ENCODE results near the gene STMN3. TPM values are rescaled to one million over a fixed set of nuclear protein-coding genes. Genes with fewer than 3 reads are reported as not detected.

Gene STMN3
- total and polyA plus RNA-seq, 2 donors from 2014 or later: 20.6 to 84.9 TPM

DNA sequence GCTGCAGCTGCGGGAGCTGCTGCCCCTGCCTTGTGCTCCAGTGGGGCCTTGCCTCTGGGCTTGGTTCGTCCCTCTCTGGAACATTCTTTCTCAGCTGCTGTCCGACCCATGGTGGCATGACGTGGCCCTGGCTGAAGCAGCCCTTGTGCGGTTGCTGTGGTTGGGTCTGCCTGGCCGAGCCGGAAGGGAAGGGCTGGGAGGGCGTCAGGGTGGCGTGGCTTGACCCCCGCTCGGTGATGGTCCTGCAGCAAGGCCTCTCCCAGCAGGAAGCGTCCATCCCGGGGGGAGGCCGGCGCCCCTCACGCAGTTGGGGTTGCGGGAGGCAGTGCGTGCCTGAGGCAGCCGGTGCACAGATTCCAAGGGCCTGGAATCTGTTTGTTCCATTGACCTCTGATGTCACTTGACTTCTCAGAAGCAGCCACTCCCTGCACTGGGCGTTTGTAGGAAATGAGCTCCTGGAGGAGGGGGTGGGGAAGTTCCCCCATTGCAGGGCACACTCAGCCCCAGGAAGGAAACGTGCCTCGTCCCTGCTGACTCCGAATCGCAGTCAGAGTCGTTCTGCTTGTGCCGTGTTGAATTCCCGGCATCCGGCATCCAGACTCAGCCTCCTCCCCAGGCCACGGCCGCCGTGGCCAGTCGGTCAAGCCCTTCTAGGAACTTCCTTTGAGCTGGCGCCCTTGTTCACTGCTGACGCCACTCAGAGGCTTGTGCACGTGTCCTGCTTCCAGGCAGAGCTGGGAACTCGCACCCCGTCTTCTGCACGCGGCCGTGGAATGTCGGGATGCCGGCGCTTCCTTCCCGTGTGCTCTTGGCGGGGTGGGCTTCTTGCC is 33.5 kb upstream of the STMN3 start:
- Histone ChIP-seq H3K4me1 (ENCODE audit: control insufficient read depth in 2 of 3, insufficient read depth in 2 of 3, low read depth in 1 of 3, low read length in 3 of 3) (peaks cover 0 to 31% (median 5%) of the 10 kb centered on the region in 3 donors), H3K9ac (ENCODE audit: low read length in 3 of 3) (peak overlapping the region in 1 of 3 donors; percentile 7)
- no peak for FAIRE-seq

DNA sequence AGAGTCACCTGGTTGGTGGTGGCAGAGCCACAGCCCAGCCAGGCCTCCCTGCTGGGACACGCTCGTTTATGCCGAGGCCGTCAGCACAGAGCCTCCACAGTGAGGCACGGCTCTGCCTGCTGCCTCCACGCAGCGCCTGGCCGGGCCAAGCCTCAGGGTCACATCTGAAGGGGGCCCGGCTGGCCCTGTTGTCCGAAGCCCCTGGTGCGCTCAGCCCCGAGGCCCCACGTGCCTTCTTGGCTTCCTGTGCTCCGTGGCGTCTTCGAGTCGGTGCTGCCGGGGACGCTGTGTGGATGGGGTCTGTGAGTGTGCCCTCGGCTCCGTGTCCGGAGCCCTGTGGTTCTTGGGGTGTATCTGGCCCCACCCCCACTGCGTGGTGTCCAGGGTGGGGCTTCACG is 32.9 kb upstream of the STMN3 start:
- H3K4me3 ChIP-seq (ENCODE audit: low read length in 3 of 3): no peak overlapping the region
- intact Hi-C loops (cut with DNase I): no loop called here

More for the DNA sequence above, 33.5 kb upstream of the STMN3 start:
- H3K36me3 ChIP-seq (ENCODE audit: control insufficient read depth in 2 of 3, insufficient read depth in 3 of 3, low read length in 3 of 3): no peaks in the 10 kb centered on the region
- H3K4me3 ChIP-seq (ENCODE audit: low read length in 3 of 3): no peak overlapping the region
- peak; percentile 51 to 97 (median 65) for DNase-seq
- H3K9me3 ChIP-seq (ENCODE audit: control insufficient read depth in 2 of 3, insufficient read depth in 1 of 3, low read length in 3 of 3): no peaks in the 10 kb centered on the region
- H3K27me3 ChIP-seq (ENCODE audit: control insufficient read depth, insufficient read depth, low read length): no peaks in the 10 kb centered on the region
- H3K27ac ChIP-seq (ENCODE audit: low read depth in 2 of 2, low read length in 2 of 2): peak overlapping the region; percentile 92
- TF ChIP-seq, protein P1, sequence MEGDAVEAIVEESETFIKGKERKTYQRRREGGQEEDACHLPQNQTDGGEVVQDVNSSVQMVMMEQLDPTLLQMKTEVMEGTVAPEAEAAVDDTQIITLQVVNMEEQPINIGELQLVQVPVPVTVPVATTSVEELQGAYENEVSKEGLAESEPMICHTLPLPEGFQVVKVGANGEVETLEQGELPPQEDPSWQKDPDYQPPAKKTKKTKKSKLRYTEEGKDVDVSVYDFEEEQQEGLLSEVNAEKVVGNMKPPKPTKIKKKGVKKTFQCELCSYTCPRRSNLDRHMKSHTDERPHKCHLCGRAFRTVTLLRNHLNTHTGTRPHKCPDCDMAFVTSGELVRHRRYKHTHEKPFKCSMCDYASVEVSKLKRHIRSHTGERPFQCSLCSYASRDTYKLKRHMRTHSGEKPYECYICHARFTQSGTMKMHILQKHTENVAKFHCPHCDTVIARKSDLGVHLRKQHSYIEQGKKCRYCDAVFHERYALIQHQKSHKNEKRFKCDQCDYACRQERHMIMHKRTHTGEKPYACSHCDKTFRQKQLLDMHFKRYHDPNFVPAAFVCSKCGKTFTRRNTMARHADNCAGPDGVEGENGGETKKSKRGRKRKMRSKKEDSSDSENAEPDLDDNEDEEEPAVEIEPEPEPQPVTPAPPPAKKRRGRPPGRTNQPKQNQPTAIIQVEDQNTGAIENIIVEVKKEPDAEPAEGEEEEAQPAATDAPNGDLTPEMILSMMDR (IDR thresholded peaks at IDR 0.05; ENCODE audit: borderline replicate concordance, extremely low read depth, insufficient read depth): no peak
- intact Hi-C loops (cut with DNase I): no loop called here

DNA sequence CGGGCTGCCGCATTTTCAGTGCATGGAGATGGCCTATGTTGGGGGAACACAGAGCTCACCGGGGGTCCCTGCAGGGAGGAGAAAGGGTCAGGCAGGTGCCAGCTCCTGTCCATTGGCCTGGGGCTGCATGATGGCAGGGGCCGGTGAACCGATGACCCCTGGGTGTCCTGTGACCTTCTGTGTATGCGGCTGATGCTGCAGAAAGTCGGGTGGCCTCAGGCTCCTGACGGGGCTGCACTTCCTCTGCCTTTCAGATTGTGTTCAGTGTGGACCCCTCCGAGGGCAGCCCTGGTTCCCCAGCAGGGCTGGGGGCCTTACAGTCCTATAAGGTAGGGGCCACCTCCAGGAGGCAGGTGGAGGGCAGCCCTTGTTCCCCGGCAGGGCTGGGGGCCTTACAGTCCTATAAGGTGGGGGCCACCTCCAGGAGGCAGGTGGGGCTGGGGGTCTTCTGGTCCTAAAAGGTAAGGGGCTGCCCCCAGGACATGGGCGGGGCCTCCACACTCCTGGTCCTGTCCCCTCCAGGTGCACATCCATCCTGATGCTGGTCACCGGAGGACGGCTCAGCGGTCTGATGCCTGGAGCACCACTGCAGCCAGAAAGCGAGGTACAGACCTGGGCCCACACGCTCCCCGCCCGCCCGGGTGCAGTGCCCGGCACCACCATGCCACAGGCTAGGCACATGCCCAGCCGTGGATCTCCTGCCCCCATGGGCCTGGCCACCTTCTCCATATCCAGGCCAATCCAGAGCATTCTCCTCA is 32.2 kb upstream of the STMN3 start:
- Histone ChIP-seq H3K27ac (ENCODE audit: low read depth in 2 of 2, low read length in 2 of 2) (peak overlapping the region; percentile 92), H3K4me1 (ENCODE audit: control insufficient read depth in 2 of 3, insufficient read depth in 2 of 3, low read depth in 1 of 3, low read length in 3 of 3) (peaks cover 0 to 32% (median 5%) of the 10 kb centered on the region in 3 donors), H3K27me3 (ENCODE audit: control insufficient read depth, insufficient read depth, low read length) (no peaks in the 10 kb centered on the region), H3K9ac (ENCODE audit: low read length in 3 of 3) (no peak overlapping the region), H3K9me3 (ENCODE audit: control insufficient read depth in 2 of 3, insufficient read depth in 1 of 3, low read length in 3 of 3) (no peaks in the 10 kb centered on the region), H3K4me3 (ENCODE audit: low read length in 3 of 3) (no peak overlapping the region), H3K36me3 (ENCODE audit: control insufficient read depth in 2 of 3, insufficient read depth in 3 of 3, low read length in 3 of 3) (no peaks in the 10 kb centered on the region)
- no peak for FAIRE-seq
- peak in 1 of 5 donors; percentile 82 for DNase-seq
- TF ChIP-seq, protein P1 (IDR thresholded peaks at IDR 0.05; ENCODE audit: borderline replicate concordance, extremely low read depth, insufficient read depth): no peak
- intact Hi-C loops (cut with DNase I): no loop called here

More for the DNA sequence above, 32.9 kb upstream of the STMN3 start:
- H3K27me3 ChIP-seq (ENCODE audit: control insufficient read depth, insufficient read depth, low read length): no peaks in the 10 kb centered on the region
- peak overlapping the region; percentile 92 for H3K27ac ChIP-seq (ENCODE audit: low read depth in 2 of 2, low read length in 2 of 2)
- DNase-seq: no peak
- FAIRE-seq: no peak
- peak overlapping the region in 1 of 3 donors; percentile 7 for H3K9ac ChIP-seq (ENCODE audit: low read length in 3 of 3)
- peaks cover 0 to 32% (median 5%) of the 10 kb centered on the region in 3 donors for H3K4me1 ChIP-seq (ENCODE audit: control insufficient read depth in 2 of 3, insufficient read depth in 2 of 3, low read depth in 1 of 3, low read length in 3 of 3)
- TF ChIP-seq, protein P1 (IDR thresholded peaks at IDR 0.05; ENCODE audit: borderline replicate concordance, extremely low read depth, insufficient read depth): no peak
- no peaks in the 10 kb centered on the region for H3K9me3 ChIP-seq (ENCODE audit: control insufficient read depth in 2 of 3, insufficient read depth in 1 of 3, low read length in 3 of 3)
- no peaks in the 10 kb centered on the region for H3K36me3 ChIP-seq (ENCODE audit: control insufficient read depth in 2 of 3, insufficient read depth in 3 of 3, low read length in 3 of 3)

All from kidney (tissue), 14 donors.